NCI-H2081 (cell line): ENCODE results near the gene ACTN2.

Source experiments
- DNase-seq, 2 experiments: peaks; one replicate each; lab custom pipeline; 2025; lab: John Stamatoyannopoulos, UW

Gene ACTN2

DNA sequence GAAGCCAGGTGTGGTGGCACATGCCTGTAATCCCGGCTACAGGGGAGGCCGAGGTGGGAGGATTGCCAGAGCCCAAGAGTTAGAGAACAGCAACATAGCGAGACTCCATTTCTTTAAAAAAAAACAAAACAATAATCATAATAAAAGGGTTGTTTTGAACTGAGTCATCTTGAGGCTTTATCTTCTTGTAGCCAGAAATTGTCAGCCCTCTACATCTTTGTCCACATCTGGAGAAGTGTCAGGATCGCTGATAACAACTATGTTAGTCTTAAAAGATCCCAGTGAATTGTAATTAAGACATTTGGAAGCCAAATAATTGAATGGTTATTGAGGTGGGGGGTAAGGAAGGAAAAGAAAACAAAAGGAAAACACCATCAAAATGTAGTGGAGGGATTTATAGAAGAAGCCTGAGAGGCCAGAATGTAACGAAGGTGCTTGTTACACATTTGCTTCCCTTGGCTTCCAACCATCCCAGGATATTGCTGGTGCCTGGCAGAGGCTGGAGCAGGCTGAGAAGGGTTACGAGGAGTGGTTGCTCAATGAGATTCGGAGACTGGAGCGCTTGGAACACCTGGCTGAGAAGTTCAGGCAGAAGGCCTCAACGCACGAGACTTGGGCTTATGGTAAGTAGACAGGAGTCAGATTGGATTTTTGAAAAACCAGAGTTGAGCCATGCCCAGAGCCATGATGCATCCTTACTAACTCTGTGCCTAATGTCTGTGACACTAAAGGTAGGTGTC lies 56.3 kb downstream of the ACTN2 start:
- no peak for DNase-seq

GRCh38 chr1:236744533-236744932 lies 58.2 kb downstream of the ACTN2 start:
- DNase-seq = no peak

DNA sequence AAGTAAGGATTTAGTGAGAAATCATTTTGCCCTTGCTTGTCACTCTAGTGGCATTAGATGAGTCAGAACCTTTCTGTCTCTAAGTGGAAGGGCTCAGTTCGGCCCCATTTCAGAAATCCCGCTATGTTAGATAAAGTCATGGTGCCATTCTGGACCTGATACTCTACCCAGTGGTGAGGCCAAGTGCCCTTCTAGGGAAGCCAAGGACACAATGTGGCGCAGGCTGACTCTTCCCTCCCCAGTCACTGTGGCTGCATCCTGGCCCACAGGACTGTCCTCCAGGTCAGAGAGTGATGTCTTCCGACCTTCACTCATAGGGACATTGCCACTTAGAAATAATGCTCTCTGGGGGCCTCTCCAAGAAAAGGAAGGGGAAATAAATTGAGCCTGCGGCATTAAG lies 60.5 kb downstream of the ACTN2 start:
- DNase-seq = no peak

GRCh38 chr1:236747311-236747985 lies 61.1 kb downstream of the ACTN2 start:
- no peak for DNase-seq

- no peak for DNase-seq
Observed at GRCh38 chr1:236748268-236748870, 62.1 kb downstream of the ACTN2 start.

- DNase-seq = no peak
Observed at GRCh38 chr1:236750928-236751327, 64.6 kb downstream of the ACTN2 start.

GRCh38 chr1:236751385-236751784 lies 65.1 kb downstream of the ACTN2 start:
- DNase-seq = no peak

- no peak for DNase-seq
Observed at GRCh38 chr1:236751935-236752334, 65.6 kb downstream of the ACTN2 start.

DNA sequence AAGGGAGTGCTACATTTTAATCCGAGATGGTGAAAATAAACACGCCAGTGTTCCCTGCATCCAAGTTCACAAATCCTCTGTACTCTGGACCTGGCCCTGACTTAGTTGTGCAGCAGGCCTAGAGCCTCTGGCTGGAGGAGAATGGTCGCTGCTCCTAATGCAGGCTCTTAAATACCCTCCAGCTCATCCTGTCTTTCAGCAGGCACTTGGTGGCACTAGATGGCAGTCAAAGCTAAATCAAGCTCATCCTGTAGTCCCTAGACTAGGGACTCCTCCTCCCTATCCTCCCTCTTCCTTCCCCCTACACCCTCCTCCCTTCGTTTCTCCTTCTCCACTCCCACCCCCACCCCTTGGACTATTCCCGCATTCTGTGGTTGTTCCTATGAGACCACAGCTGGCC lies 67.2 kb downstream of the ACTN2 start:
- peak; percentile 17 to 20 for DNase-seq

GRCh38 chr1:236753964-236754363 lies 67.7 kb downstream of the ACTN2 start:
- no peak for DNase-seq

DNA sequence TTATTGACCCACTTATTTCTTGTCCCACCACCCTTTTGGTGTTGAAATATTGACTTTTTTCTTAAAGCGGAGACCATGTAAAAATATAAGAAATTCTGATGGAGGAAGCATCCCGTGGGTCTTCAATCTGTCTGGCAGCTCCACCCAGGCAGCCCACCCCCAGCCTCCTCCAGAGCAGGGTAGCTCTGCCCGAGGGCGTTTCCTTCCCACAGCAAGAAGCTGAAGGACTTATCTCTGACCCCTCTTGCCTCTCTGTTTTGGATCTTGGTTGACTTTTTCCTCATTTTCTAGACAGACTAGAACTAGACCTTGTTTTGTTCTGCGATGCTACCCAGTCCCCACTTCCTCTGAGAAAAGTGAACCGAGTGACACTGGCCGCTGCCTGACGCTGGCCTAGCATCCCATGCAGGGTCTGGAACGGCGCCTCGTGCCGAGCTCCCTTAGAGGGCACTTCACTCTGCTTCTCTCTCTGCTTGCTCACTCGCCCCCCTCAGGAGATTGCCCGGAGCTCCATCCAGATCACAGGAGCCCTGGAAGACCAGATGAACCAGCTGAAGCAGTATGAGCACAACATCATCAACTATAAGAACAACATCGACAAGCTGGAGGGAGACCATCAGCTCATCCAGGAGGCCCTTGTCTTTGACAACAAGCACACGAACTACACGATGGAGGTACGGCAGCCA lies 68.4 kb downstream of the ACTN2 start:
- no peak for DNase-seq

DNA sequence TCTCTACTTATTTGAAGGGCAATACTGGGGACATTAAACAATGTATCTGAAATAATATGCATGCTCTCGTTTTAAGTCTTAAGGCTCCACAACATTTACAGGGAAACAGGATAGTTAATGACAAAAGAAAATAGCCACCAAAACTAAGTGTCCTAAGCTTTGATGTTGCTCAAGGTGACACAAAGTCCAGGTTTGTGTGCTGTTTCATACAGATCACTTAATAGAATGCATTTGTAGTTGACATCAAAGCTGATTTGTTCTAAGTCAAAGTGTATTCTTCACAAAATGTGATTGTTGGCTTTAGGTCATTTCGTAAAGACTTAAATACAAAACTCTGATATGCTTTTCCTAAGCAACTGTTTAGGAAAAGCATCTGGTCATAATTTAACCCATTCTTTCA lies 71.3 kb downstream of the ACTN2 start:
- no peak for DNase-seq

DNA sequence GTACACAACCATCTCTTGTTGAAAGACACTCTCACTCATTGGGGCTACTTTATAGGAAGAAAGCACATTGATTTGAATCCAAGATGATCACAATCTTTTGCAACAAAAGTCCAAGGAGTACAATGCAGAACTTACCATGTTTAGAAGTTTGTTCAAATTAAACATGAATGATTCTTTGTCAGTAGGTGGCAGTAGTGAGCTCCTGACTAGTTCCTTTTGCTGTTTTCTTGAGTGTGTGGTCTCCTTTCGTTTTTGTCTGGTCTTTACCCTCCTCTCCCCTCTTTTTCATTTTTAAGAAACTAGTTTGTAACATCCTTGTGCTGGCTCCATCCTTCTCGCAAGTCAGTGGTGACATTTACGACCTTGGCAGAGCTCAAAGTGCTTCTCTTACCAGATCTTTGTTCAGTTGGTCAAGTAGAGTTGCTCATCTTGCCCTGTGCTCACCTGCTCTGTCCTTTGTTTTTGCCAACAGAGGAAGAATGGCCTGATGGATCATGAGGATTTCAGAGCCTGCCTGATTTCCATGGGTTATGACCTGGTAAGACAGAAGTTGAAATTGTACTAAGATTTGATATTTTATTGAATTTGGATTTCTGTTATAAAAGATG lies 73.1 kb downstream of the ACTN2 start:
- DNase-seq = peak; percentile 29 to 40

DNA sequence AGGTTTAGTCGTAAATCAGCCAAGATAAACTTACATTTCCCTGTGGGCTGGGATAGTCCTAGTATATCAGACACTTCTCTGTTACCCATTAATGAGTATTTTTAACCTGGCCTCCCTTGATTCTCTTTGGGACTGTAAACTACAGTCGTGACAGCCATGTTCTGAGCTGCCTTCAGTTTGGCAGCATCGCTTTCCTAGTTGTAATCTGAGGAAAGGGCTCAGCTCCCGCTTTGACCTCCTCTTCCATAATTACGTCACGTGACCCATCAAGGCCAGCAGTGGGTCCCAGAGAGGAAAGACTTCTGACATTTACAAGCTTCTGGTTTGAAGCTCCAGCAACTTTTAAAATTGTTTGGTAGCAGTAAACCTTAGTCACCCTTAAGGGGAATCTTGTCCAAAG lies 74.2 kb downstream of the ACTN2 start:
- no peak for DNase-seq

DNA sequence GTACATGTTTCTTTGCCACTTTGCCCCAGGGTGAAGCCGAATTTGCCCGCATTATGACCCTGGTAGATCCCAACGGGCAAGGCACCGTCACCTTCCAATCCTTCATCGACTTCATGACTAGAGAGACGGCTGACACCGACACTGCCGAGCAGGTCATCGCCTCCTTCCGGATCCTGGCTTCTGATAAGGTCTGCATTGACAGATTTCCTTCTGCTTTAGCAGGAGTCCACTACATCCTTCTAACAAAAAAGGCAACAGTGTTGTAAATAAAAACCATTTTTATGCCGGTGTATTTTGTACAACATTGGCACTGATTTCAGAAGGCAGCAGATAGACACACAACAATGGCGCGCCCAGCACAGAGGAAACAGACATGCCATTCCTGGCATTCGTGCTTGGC lies 74.7 kb downstream of the ACTN2 start:
- DNase-seq = no peak

DNA sequence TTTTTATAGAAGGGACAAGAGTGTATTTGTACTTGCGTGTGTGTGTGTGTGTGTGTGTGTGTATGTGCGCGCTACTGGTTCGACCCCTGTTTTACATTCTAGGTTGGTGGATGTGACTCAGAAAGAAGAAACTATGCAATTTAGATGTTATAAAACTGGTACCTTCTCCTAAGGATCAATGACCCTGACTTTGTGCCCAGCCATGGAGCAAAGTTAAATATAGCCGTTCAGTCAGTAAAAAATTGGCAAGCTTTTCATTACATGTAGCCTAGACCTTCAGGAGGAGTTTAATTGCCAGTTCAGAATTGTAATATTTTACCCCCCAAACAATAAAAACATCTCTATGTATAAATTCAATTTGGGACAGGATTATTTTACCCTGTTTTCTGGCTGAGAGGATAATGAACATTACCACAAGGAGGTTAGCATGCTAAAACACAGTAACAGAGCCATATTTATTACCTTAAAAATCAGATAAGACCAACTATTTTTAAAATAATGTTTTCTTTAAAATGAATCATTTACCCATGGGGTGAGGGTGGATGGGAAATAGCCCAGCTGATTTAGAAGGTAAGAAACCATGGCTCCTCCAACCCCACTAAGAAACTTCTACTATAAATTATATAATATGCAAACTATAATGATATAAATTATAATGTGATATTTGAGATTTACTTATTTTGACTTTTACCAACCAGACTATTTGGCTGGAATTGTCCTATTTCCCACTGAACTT lies 75.3 kb downstream of the ACTN2 start:
- no peak for DNase-seq

GRCh38 chr1:236762410-236762809 lies 76.1 kb downstream of the ACTN2 start:
- no peak for DNase-seq

GRCh38 chr1:236765831-236766230 lies 79.5 kb downstream of the ACTN2 start:
- DNase-seq = no peak

- no peak for DNase-seq
Observed at GRCh38 chr1:236766506-236766905, 80.2 kb downstream of the ACTN2 start.

GRCh38 chr1:236767276-236767675 lies 81.0 kb downstream of the ACTN2 start:
- no peak for DNase-seq

- no peak for DNase-seq
Observed at GRCh38 chr1:236768601-236769000, 82.3 kb downstream of the ACTN2 start.

DNA sequence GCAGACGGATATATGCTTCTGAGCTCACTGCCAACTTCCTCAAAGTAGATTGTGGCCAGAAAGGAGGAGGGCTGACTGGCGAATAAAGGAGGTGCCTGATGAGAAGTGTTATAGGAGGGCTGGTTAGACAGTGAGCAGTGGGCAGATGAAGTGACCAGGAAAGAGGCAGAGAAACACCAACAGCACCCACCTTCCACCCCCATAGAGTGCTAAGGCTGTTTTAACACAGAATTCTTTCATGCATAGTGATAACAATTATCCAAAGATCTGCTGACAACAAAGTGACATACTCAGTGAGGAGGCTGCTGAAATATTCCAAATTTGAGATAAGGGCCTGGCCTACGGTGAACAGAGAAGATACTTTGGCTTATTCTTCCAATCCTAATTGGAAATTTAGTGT lies 87.6 kb downstream of the ACTN2 start:
- DNase-seq = no peak
